Osteoblast (primary cell): ENCODE measurements around the gene TMEM74B. TPM values are rescaled to one million over a fixed set of nuclear protein-coding genes. Genes with fewer than 3 reads are reported as not detected.

Experiments used
- DNase-seq: peaks from one replicate; pipeline ENCODE4 v3.0.0; 2011; ENCODE audit warnings: low spot score, mixed read lengths; ENCODE audit not compliant: insufficient read length; ENCODE audit errors: missing footprints
- H2AFZ ChIP-seq: 2 replicates; pipeline ENCODE4 v1.6.0; 2011; ENCODE audit warnings: mild to moderate bottlenecking, low read length
- H3K27ac ChIP-seq: 2 replicates; pipeline ENCODE4 v1.5.1; 2011; ENCODE audit warnings: mild to moderate bottlenecking, low read depth, low read length, moderate library complexity
- H3K27me3 ChIP-seq: 2 replicates; pipeline ENCODE4 v1.6.0; 2012; ENCODE audit warnings: mild to moderate bottlenecking, control low read depth, inconsistent platforms, low read length, moderate library complexity; ENCODE audit not compliant: insufficient read depth
- H3K36me3 ChIP-seq: 2 replicates; pipeline ENCODE4 v1.5.1; 2011; ENCODE audit warnings: mild to moderate bottlenecking, low read length, control low read depth, moderate library complexity; ENCODE audit not compliant: insufficient read depth
- H3K4me1 ChIP-seq: 2 replicates; pipeline ENCODE4 v1.5.1; 2011; ENCODE audit warnings: mild to moderate bottlenecking, low read length, control low read depth, moderate library complexity; ENCODE audit not compliant: insufficient read depth
- H3K4me2 ChIP-seq: 2 replicates; pipeline ENCODE4 v1.6.0; 2011; ENCODE audit warnings: mild to moderate bottlenecking, low read length; ENCODE audit not compliant: insufficient read depth
- H3K4me3 ChIP-seq: fragments of 200-600 bp; sonication (generic); 3 replicates; pipeline ENCODE4 v1.5.1; 2012; ENCODE audit warnings: mild to moderate bottlenecking, low read length, inconsistent platforms; ENCODE audit not compliant: insufficient read depth
- H3K79me2 ChIP-seq: 2 replicates; pipeline ENCODE4 v1.6.0; 2012; ENCODE audit warnings: mild to moderate bottlenecking, low read length, control low read depth, inconsistent platforms; ENCODE audit not compliant: insufficient read depth
- H3K9me3 ChIP-seq: 2 replicates; pipeline ENCODE4 v1.5.1; 2011; ENCODE audit warnings: low read depth, low read length, control low read depth
- H4K20me1 ChIP-seq: 2 replicates; pipeline ENCODE4 v1.6.0; 2012; ENCODE audit warnings: mild to moderate bottlenecking, low read length, control low read depth; ENCODE audit not compliant: insufficient read depth
- total RNA-seq: library from RNA; depleted of rRNA; stranded (reverse); fragments of >200 nt; gene quantifications from 2 replicates; pipeline ENCODE4 v1.2.3, GENCODE V29; 2012
- TF ChIP-seq, protein P1 (sequence below): IDR thresholded peaks from 2 replicates; pipeline ENCODE4 v1.5.1; 2011; ENCODE audit warnings: mild to moderate bottlenecking, low read depth, low read length, moderate library complexity; ENCODE audit errors: extremely low read depth

The TMEM74B gene
- not detected in 2 replicates for total RNA-seq

- no peak within 1 kb of the TSS for H2AFZ ChIP-seq
- H4K20me1 ChIP-seq = no peaks in the 10 kb centered on the region
- no peak within 1 kb of the TSS for H3K4me2 ChIP-seq
- no peaks in the 10 kb centered on the region for H3K9me3 ChIP-seq
- H3K27me3 ChIP-seq = peaks cover 45% of the 10 kb centered on the region
- TF ChIP-seq, protein P1, sequence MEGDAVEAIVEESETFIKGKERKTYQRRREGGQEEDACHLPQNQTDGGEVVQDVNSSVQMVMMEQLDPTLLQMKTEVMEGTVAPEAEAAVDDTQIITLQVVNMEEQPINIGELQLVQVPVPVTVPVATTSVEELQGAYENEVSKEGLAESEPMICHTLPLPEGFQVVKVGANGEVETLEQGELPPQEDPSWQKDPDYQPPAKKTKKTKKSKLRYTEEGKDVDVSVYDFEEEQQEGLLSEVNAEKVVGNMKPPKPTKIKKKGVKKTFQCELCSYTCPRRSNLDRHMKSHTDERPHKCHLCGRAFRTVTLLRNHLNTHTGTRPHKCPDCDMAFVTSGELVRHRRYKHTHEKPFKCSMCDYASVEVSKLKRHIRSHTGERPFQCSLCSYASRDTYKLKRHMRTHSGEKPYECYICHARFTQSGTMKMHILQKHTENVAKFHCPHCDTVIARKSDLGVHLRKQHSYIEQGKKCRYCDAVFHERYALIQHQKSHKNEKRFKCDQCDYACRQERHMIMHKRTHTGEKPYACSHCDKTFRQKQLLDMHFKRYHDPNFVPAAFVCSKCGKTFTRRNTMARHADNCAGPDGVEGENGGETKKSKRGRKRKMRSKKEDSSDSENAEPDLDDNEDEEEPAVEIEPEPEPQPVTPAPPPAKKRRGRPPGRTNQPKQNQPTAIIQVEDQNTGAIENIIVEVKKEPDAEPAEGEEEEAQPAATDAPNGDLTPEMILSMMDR = no peak
- no peak within 1 kb of the TSS for H3K27ac ChIP-seq
- H3K4me3 ChIP-seq = no peak within 1 kb of the TSS
- H3K4me1 ChIP-seq = no peaks in the 10 kb centered on the region
- no peaks in the 10 kb centered on the region for H3K79me2 ChIP-seq
- no peak for DNase-seq
- no peaks in the 10 kb centered on the region for H3K36me3 ChIP-seq
Observed at GRCh38 chr20:1184638-1185315, at the start of gene TMEM74B. TMEM74B (minus strand) TSS chr20:1184981; CDS start chr20:1183801, 1,180 bp downstream.

DNA sequence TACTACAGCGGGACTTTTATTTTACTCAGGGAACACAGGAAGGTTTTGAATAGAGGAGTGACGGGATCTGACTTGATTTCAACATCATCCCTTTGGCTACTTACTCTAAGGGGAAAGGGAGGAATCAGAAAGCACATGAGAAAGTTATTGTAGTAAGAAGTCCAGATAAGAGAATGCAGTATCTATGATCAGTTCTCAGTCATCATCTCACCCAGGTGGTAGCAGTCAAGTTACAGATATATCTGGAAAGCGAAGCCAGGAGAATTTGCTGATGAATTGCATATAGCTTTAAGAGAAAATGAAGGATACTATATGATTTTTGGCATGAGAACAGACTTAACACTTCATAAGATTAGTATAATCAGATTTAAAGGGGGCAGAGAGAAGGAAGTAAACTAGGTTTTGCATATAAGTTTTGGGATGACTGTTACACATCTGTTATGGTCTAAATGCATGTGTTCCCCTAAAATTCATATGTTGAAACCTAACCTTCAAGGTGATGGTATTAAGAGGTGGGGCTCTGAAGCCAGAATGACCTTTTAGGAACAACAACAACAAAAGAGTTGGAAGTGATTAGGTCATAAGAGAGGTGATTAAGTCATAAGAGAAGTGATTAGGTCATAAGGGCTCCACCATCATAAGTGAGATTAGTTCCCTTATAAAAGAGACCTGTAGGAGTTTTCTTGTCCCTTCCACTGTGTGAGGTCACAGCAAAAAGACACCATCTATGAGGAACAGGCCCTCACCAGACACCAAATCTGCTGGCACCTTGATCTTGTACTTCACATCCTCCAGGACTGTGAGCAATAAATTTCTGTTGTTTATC, 47.7 kb upstream of the TMEM74B start:
- H3K27me3 ChIP-seq = peaks cover 73% of the 10 kb centered on the region
- H3K4me3 ChIP-seq = no peak overlapping the region
- no peak overlapping the region for H2AFZ ChIP-seq
- no peaks in the 10 kb centered on the region for H3K79me2 ChIP-seq
- no peaks in the 10 kb centered on the region for H3K9me3 ChIP-seq
- TF ChIP-seq, protein P1 = no peak
- H3K27ac ChIP-seq = no peak overlapping the region
- H3K4me2 ChIP-seq = no peak overlapping the region
- DNase-seq = no peak
- no peaks in the 10 kb centered on the region for H4K20me1 ChIP-seq
- no peaks in the 10 kb centered on the region for H3K4me1 ChIP-seq
- H3K36me3 ChIP-seq = no peaks in the 10 kb centered on the region

DNA sequence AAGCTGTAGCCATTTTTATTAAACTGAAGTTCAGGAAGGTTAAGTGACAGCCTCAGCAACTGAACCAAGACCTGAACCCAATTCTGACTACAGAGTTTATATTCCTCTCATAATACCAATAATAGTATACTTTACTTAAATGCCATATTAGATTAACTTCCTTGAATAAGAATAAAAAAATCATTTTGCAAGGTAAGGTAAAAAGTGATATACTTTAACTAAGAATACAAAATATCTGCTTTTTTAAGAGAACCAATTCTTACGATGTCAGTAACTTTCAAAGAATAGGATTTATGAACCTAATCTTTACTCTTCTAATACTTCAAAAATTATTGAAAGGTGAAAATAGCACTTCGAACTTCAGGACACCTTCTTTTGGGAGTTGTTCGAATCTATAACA, 44.8 kb upstream of the TMEM74B start:
- Histone ChIP-seq H3K4me1 (peaks cover 8% of the 10 kb centered on the region), H3K27me3 (peaks cover 69% of the 10 kb centered on the region), H4K20me1 (no peaks in the 10 kb centered on the region), H3K36me3 (no peaks in the 10 kb centered on the region), H3K79me2 (no peaks in the 10 kb centered on the region), H3K4me3 (no peak overlapping the region), H3K4me2 (no peak overlapping the region), H3K27ac (no peak overlapping the region), H2AFZ (no peak overlapping the region), H3K9me3 (no peaks in the 10 kb centered on the region)
- TF ChIP-seq, protein P1 = no peak
- no peak for DNase-seq
